ENCODE measurements around the gene KDM4C. TPM values are rescaled to one million over a fixed set of nuclear protein-coding genes. Genes with fewer than 3 reads are reported as not detected.

KDM4C gene
- total and polyA plus RNA-seq, 2 experiments from 2014 or later: 14.3 to 20.6 TPM

- H3F3A ChIP-seq (ENCODE audit: insufficient read depth): peaks cover 5% of the 10 kb centered on the region; the same call in 1 of the 2 replicates
- no peaks in the 10 kb centered on the region for H3K79me2 ChIP-seq (ENCODE audit: insufficient read depth)
- H3K9me3 ChIP-seq (ENCODE audit: low read depth): no peaks in the 10 kb centered on the region
- H4K20me1 ChIP-seq (ENCODE audit: insufficient read depth): no peaks in the 10 kb centered on the region; the same call in 1 of the 2 replicates
- H3K36me3 ChIP-seq (ENCODE audit: low read depth): no peaks in the 10 kb centered on the region
- no peaks in the 10 kb centered on the region for H3K27me3 ChIP-seq (replicated peaks; ENCODE audit: insufficient read depth)
- no peak overlapping the region for H3K4me3 ChIP-seq
- H2AFZ ChIP-seq: no peak overlapping the region
- no peak overlapping the region for H3K4me2 ChIP-seq (ENCODE audit: unreplicated experiment)
- in situ Hi-C loops (cut with MboI): no loop called here
- H3K9ac ChIP-seq: no peak overlapping the region
- DNase-seq: no peak
- H3K4me1 ChIP-seq (ENCODE audit: insufficient read depth): no peaks in the 10 kb centered on the region
- H3K9me2 ChIP-seq (ENCODE audit: insufficient read depth): no peaks in the 10 kb centered on the region
- no peak overlapping the region for H3K27ac ChIP-seq
- TF ChIP-seq EZH2 (IDR thresholded peaks at IDR 0.05; ENCODE audit: insufficient read depth, poor library complexity, severe bottlenecking) (no peak), EZH2phosphoT487 (IDR thresholded peaks at IDR 0.05; ENCODE audit: insufficient read depth, low read depth) (no peak)
- WGBS, 2 experiments (ENCODE audit: low coverage in 1 of 2, low lambda C conversion rate in 2 of 2, missing lambda C conversion rate in 2 of 2): 94 to 96% methylated on average over 1 of the region's 1 CpG
Measured at GRCh38 chr9:6965566-6965965, 207.8 kb downstream of the KDM4C start.

- no peak overlapping the region for H3K27ac ChIP-seq
- peaks cover 5% of the 10 kb centered on the region; the same call in 1 of the 2 replicates for H3F3A ChIP-seq (ENCODE audit: insufficient read depth)
- peak; percentile 40 for DNase-seq
- H3K27me3 ChIP-seq (replicated peaks; ENCODE audit: insufficient read depth): no peaks in the 10 kb centered on the region
- no peaks in the 10 kb centered on the region for H3K79me2 ChIP-seq (ENCODE audit: insufficient read depth)
- no peak overlapping the region for H3K4me2 ChIP-seq (ENCODE audit: unreplicated experiment)
- H3K9me3 ChIP-seq (ENCODE audit: low read depth): no peaks in the 10 kb centered on the region
- no peaks in the 10 kb centered on the region for H3K9me2 ChIP-seq (ENCODE audit: insufficient read depth)
- WGBS, 2 experiments (ENCODE audit: low coverage in 1 of 2, low lambda C conversion rate in 2 of 2, missing lambda C conversion rate in 2 of 2): 40 to 47% methylated on average over 3 of the region's 3 CpGs
- H3K36me3 ChIP-seq (ENCODE audit: low read depth): no peaks in the 10 kb centered on the region
- no peaks in the 10 kb centered on the region; the same call in 1 of the 2 replicates for H4K20me1 ChIP-seq (ENCODE audit: insufficient read depth)
- H3K4me3 ChIP-seq: no peak overlapping the region
- in situ Hi-C loops (cut with MboI): no loop called here
- H3K9ac ChIP-seq: no peak overlapping the region
- TF ChIP-seq EZH2 (IDR thresholded peaks at IDR 0.05; ENCODE audit: insufficient read depth, poor library complexity, severe bottlenecking) (no peak), EZH2phosphoT487 (IDR thresholded peaks at IDR 0.05; ENCODE audit: insufficient read depth, low read depth) (no peak)
- no peaks in the 10 kb centered on the region; the same call in 1 of the 2 replicates for H3K4me1 ChIP-seq (ENCODE audit: insufficient read depth)
- no peak overlapping the region for H2AFZ ChIP-seq
Measured at GRCh38 chr9:6968271-6968670, 210.5 kb downstream of the KDM4C start.

GRCh38 chr9:6969805-6970204 is 212.0 kb downstream of the KDM4C start:
- no peaks in the 10 kb centered on the region for H4K20me1 ChIP-seq (ENCODE audit: insufficient read depth)

GRCh38 chr9:6973089-6973488 is 215.3 kb downstream of the KDM4C start:
- no peak overlapping the region for H3K27ac ChIP-seq
- H3K9me2 ChIP-seq (ENCODE audit: insufficient read depth): no peaks in the 10 kb centered on the region
- WGBS, 2 experiments (ENCODE audit: low coverage in 1 of 2, low lambda C conversion rate in 2 of 2, missing lambda C conversion rate in 2 of 2): 66 to 73% methylated on average over 2 of the region's 2 CpGs
- H4K20me1 ChIP-seq (ENCODE audit: insufficient read depth): no peaks in the 10 kb centered on the region
- H2AFZ ChIP-seq: no peak overlapping the region
- no peak overlapping the region for H3K4me2 ChIP-seq (ENCODE audit: unreplicated experiment)
- TF ChIP-seq EZH2phosphoT487 (IDR thresholded peaks at IDR 0.05; ENCODE audit: insufficient read depth, low read depth) (no peak), EZH2 (IDR thresholded peaks at IDR 0.05; ENCODE audit: insufficient read depth, poor library complexity, severe bottlenecking) (no peak)
- no peaks in the 10 kb centered on the region for H3K79me2 ChIP-seq (ENCODE audit: insufficient read depth)
- peaks cover 5% of the 10 kb centered on the region; the same call in 1 of the 2 replicates for H3F3A ChIP-seq (ENCODE audit: insufficient read depth)
- in situ Hi-C loops (cut with MboI): no loop called here
- no peaks in the 10 kb centered on the region for H3K36me3 ChIP-seq (ENCODE audit: low read depth)
- H3K4me1 ChIP-seq (ENCODE audit: insufficient read depth): no peaks in the 10 kb centered on the region; the same call in 1 of the 2 replicates
- no peak overlapping the region for H3K4me3 ChIP-seq
- no peak for DNase-seq
- no peak overlapping the region for H3K9ac ChIP-seq
- H3K9me3 ChIP-seq (ENCODE audit: low read depth): no peaks in the 10 kb centered on the region
- no peaks in the 10 kb centered on the region for H3K27me3 ChIP-seq (replicated peaks; ENCODE audit: insufficient read depth)

More at GRCh38 chr9:6969805-6970204, 212.0 kb downstream of the KDM4C start:
- Histone ChIP-seq H3K27me3 (replicated peaks; ENCODE audit: insufficient read depth) (no peaks in the 10 kb centered on the region), H3K9ac (no peak overlapping the region), H3K9me3 (ENCODE audit: low read depth) (no peaks in the 10 kb centered on the region), H2AFZ (no peak overlapping the region), H3K4me1 (ENCODE audit: insufficient read depth) (no peaks in the 10 kb centered on the region; the same call in 1 of the 2 replicates), H3K4me3 (no peak overlapping the region), H3K27ac (no peak overlapping the region), H3F3A (ENCODE audit: insufficient read depth) (peaks cover 5% of the 10 kb centered on the region; the same call in 1 of the 2 replicates), H3K36me3 (ENCODE audit: low read depth) (no peaks in the 10 kb centered on the region), H3K4me2 (ENCODE audit: unreplicated experiment) (no peak overlapping the region), H3K79me2 (ENCODE audit: insufficient read depth) (no peaks in the 10 kb centered on the region), H3K9me2 (ENCODE audit: insufficient read depth) (no peaks in the 10 kb centered on the region)
- no peak for DNase-seq
- in situ Hi-C loops (cut with MboI): no loop called here
- TF ChIP-seq EZH2phosphoT487 (IDR thresholded peaks at IDR 0.05; ENCODE audit: insufficient read depth, low read depth) (no peak), EZH2 (IDR thresholded peaks at IDR 0.05; ENCODE audit: insufficient read depth, poor library complexity, severe bottlenecking) (no peak)
- 95 to 97% methylated on average over 3 of the region's 3 CpGs for WGBS, 2 experiments (ENCODE audit: low coverage in 1 of 2, low lambda C conversion rate in 2 of 2, missing lambda C conversion rate in 2 of 2)
